Left ventricle myocardium inferior (tissue), 1 donor: ENCODE measurements around the gene TYW3. TPM values are rescaled to one million over a fixed set of nuclear protein-coding genes. Genes with fewer than 3 reads are reported as not detected.

ENCODE experiments used
- DNase-seq: peaks from one replicate; pipeline ENCODE4 v3.0.0-alpha.2; 2020
- H3K27ac ChIP-seq: fragments of 200-600 bp; replicated peaks from 2 replicates; pipeline ENCODE4 v1.8.0; 2021
- H3K27me3 ChIP-seq: fragments of 200-600 bp; 2 replicates; pipeline ENCODE4 v1.8.0; 2021; ENCODE audit warnings: low read depth
- H3K36me3 ChIP-seq: fragments of 200-600 bp; 2 replicates; pipeline ENCODE4 v1.8.0; 2021
- H3K4me1 ChIP-seq: fragments of 200-600 bp; 2 replicates; pipeline ENCODE4 v1.8.0; 2021
- H3K4me3 ChIP-seq: fragments of 200-600 bp; 2 replicates; pipeline ENCODE4 v1.8.0; 2021; ENCODE audit warnings: mild to moderate bottlenecking, moderate library complexity
- H3K9me3 ChIP-seq: fragments of 200-600 bp; replicated peaks from 2 replicates; pipeline ENCODE4 v1.8.0; 2021
- CTCF ChIP-seq: fragments of 200-600 bp; IDR thresholded peaks from 2 replicates; pipeline ENCODE4 v1.8.0; 2021; ENCODE audit warnings: antibody characterized with exemption, mild to moderate bottlenecking, borderline replicate concordance
- intact Hi-C: fragments of 100-400 bp; cut with micrococcal nuclease; formaldehyde crosslinking; loops from one replicate; pipeline ENCODE4 v1.11.0; 2022
- total RNA-seq: library from RNA; stranded (reverse); fragmentation: NEBNext Ultra II Directional; extraction: Animal tissue kit (Norgen Biotek cat#: 25700); gene quantifications from one replicate; pipeline ENCODE4 v1.2.1, GENCODE V29; 2021
- donor health status: DM: no; HTN: yes; CAD: no; lungs with severe emphysema.

Gene TYW3
- total RNA-seq, 1 donor from 2014 or later = 20.9 TPM

GRCh38 chr1:74799119-74799657 lies 66.2 kb downstream of the TYW3 start:
- DNase-seq = no peak
- Histone ChIP-seq H3K27me3 (no peaks in the 10 kb centered on the region), H3K9me3 (peaks cover 8% of the 10 kb centered on the region), H3K36me3 (no peaks in the 10 kb centered on the region), H3K4me3 (no peak overlapping the region), H3K27ac (no peak overlapping the region), H3K4me1 (no peaks in the 10 kb centered on the region)
- intact Hi-C loops = no loop called here
- TF ChIP-seq CTCF = no peak

- no peaks in the 10 kb centered on the region for H3K36me3 ChIP-seq
- TF ChIP-seq CTCF = no peak
- peaks cover 10% of the 10 kb centered on the region for H3K9me3 ChIP-seq
- H3K27ac ChIP-seq = no peak overlapping the region
- intact Hi-C loops = no loop called here
- H3K4me1 ChIP-seq = no peaks in the 10 kb centered on the region
- no peaks in the 10 kb centered on the region for H3K27me3 ChIP-seq
- no peak overlapping the region for H3K4me3 ChIP-seq
- no peak for DNase-seq
These were observed 78.7 kb downstream of the TYW3 start for GRCh38 chr1:74811436-74812179.

- Histone ChIP-seq H3K4me1 (no peaks in the 10 kb centered on the region), H3K4me3 (no peak overlapping the region), H3K36me3 (no peaks in the 10 kb centered on the region), H3K27me3 (no peaks in the 10 kb centered on the region), H3K27ac (no peak overlapping the region), H3K9me3 (peaks cover 15% of the 10 kb centered on the region)
- DNase-seq = no peak
- intact Hi-C loops = no loop called here
- no peak for TF ChIP-seq CTCF
These were observed 79.2 kb downstream of the TYW3 start for GRCh38 chr1:74812180-74812541.

Other genes starting within 250 kb of the TYW3 start
- not detected for gene LRRC53, start 220.5 kb upstream of the TYW3 start, total RNA-seq
- gene ERICH3, start 59.4 kb upstream of the TYW3 start, total RNA-seq = not detected
- gene CRYZ, start 102 bp upstream of the TYW3 start, total RNA-seq = 35.3 TPM